ENCODE data around the gene TPM2.

DNA sequence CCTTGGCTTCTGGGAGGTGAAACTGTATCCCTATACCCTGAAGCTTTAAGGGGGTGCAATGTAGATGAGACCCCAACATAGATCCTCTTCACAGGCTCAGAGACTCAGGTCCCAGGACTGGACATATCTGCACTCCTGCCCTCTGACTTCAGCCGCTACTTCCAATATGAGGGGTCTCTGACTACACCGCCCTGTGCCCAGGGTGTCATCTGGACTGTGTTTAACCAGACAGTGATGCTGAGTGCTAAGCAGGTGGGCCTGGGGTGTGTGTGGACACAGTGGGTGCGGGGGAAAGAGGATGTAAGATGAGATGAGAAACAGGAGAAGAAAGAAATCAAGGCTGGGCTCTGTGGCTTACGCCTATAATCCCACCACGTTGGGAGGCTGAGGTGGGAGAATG is 10.6 kb downstream of the TPM2 start:
- TF ChIP-seq, protein P1, sequence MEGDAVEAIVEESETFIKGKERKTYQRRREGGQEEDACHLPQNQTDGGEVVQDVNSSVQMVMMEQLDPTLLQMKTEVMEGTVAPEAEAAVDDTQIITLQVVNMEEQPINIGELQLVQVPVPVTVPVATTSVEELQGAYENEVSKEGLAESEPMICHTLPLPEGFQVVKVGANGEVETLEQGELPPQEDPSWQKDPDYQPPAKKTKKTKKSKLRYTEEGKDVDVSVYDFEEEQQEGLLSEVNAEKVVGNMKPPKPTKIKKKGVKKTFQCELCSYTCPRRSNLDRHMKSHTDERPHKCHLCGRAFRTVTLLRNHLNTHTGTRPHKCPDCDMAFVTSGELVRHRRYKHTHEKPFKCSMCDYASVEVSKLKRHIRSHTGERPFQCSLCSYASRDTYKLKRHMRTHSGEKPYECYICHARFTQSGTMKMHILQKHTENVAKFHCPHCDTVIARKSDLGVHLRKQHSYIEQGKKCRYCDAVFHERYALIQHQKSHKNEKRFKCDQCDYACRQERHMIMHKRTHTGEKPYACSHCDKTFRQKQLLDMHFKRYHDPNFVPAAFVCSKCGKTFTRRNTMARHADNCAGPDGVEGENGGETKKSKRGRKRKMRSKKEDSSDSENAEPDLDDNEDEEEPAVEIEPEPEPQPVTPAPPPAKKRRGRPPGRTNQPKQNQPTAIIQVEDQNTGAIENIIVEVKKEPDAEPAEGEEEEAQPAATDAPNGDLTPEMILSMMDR (IDR thresholded peaks at IDR 0.05): no peak
- no peak for TF ChIP-seq EP300 (IDR thresholded peaks at IDR 0.05)
- TF ChIP-seq POLR2A (IDR thresholded peaks at IDR 0.05): no peak
- peak in 3 of 4 donors; percentile 16 to 72 (median 65) for TF ChIP-seq POLR2AphosphoS5 (IDR thresholded peaks at IDR 0.05)

Measured in sigmoid colon (tissue), 4 donors.